NCI-H187 treated with DMSO at 0.1 percent for 48 hours (cell line): ENCODE results near the gene SLC9A2.

Experiments
- DNase-seq: peaks from one replicate; lab custom pipeline; 2025; lab: John Stamatoyannopoulos, UW

SLC9A2 gene

GRCh38 chr2:102618452-102619413 is 620 bp upstream of the SLC9A2 start:
- DNase-seq: no peak

DNA sequence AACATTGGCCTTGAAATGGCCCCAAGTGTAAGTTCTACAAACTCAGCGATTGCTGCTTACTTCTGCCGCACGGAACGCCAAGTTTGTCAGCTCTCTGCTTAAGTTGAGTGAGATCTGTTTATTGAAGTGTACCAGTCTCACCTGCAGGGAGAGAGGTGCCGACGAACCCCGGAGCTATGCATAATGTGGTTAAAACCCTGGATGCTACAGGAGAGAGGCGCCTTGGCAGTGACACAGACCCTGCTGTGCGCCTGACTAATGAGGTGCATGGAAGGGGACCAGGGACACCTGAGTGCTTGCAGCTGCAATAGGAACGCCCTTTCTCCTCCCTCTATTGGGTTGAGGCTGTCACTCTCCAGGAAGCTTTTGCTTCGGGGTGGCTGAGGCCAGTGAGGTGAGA is 979 bp downstream of the SLC9A2 start:
- DNase-seq: no peak

- DNase-seq: no peak
Measured at GRCh38 chr2:102621630-102622029, 2.3 kb downstream of the SLC9A2 start.

DNA sequence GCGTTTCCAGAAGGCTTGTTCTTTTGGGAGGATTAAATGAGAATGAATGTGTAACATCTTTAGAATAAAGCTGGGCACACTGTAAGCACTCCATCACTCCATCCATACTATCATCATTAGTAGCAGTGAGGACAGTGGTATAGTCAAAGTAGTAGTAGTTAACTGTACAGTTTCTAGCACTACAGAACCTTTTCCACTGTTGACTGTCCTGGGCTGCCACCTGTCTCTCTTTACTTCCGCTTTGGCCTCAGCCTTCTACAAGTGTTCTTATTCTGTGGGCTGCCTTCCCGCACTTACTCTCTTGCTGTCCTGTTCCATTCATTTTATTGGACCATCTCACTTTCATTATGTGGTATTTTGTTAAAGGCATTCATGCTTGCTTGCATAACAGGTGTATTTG is 3.3 kb downstream of the SLC9A2 start:
- DNase-seq: no peak

DNA sequence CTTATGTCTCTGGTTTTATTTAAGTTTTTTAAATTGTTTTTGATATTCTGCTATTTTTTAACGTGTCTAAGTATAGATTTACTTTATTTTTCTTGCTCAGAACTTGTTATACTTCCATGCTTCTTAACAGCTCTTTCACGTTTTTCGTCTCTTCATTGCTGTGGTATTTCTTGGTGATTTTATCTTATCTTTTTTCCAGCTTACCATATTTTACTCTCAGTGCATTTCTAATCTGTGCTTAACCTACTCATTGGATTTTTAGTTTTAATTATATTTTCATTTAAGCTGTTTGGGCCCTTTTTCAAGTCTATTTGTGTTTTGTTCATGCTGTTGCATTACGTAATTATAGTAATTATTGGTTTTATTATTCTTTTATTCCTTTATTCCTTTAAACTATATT is 11.1 kb downstream of the SLC9A2 start:
- DNase-seq: no peak

DNA sequence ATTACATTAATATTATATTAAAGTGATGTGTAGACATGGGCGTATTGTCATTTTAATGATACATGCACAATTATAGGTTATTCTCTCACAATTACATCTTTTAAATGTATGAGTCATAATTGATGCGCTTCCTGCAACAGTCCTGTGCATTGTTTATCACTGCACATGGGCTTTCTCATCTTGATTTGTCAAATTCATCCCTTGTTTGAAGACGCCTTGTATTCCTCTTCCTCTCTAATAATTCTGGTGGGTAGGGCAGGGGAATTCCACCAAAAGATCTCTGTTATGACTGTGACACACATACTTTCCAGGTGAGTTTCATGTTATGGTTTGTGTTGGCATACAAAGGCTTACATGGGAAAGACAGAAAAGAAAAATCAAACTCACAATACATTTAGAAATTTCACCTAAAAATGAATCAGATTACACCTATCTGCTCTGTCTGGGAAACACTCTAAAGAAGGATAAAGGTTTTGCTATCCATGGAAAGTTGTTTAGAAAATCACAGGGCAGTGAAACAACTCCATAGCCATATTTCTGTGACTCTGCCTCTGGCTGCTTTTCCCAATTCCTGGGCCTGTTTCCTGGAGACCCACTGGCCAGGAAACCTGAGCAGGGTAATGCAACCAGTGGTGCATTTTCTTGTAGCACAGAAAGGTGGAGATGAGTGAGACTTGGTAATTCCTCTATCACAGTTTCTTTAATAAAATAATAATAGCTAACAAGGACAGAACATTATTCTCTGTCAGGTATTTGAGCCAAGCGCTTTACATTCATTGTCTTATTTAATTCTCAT is 13.2 kb downstream of the SLC9A2 start:
- no peak for DNase-seq

- no peak for DNase-seq
Measured at GRCh38 chr2:102634831-102635241, 15.5 kb downstream of the SLC9A2 start.

DNA sequence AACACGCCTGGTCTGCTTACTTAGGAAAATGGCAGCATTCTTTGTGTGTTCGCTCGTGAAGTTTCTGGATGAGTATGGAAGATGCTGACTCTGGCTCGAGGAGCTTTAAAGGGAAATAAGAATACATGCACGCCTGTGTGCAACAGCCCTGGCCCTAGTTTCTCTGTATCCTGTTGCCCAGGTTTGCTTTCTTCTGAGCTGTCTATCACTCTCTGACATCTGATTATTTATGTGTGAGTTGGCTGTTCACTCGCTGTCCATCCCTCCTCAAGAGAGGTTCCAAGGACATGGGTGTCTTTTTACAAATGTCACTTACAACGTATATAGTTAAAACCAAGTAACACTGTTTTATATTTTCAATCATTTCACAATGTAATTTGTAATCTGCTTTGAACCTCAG is 16.0 kb downstream of the SLC9A2 start:
- no peak for DNase-seq

- DNase-seq: no peak
Measured at GRCh38 chr2:102636283-102636907, 17.0 kb downstream of the SLC9A2 start.

GRCh38 chr2:102637358-102637757 is 18.0 kb downstream of the SLC9A2 start:
- DNase-seq: no peak

DNA sequence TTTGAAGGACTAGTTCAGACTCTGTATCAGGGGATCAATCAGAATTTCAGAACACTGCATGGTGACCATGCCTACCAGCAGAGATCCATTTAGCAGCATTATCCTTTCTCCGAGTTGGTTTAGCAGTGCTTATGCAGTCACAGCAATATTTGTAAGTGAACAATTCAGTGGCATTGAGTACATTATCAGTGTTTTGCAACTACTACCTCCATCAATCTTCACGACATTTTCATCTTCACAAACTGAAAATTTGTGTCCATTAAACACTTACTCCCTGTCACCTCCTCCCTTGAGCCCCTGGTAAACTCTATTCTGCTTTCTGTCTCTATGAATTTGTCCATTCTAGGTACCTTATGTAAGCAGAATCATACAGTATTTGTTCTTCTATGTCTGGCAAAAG is 20.1 kb downstream of the SLC9A2 start:
- DNase-seq: no peak

DNA sequence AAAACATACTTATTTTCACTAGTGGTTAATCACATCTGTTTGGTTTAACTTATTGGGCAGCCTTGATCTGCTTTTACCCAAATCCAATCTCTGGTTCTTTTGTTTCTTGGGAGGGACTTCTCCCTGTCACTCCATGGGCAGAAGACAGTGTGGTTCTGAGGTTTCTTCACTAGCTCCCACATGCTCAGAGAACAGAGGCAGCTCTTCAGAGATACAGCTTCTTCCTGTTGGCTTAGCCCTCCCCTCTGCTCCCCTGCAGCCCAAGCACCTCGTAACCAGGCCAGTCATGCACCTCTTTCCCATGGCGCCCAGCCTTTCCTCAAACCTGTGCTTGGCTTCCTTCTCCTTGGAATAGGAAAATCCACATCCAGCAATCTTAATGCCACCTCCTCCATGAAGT is 32.8 kb downstream of the SLC9A2 start:
- no peak for DNase-seq

DNA sequence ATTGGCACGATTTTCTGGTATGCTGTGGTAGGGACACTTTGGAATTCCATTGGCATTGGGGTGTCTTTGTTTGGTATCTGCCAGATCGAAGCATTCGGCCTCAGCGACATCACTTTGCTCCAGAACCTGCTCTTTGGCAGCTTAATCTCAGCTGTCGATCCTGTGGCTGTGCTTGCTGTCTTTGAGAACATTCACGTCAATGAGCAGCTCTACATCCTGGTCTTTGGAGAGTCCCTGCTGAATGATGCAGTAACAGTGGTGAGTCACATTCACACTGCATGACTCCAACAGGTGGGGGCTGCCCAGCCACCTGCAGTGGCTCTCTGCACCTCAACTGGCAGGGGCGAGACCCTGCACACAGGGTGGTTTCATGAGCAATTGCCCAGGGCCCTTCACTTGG is 38.4 kb downstream of the SLC9A2 start:
- no peak for DNase-seq

GRCh38 chr2:102660070-102660469 is 40.7 kb downstream of the SLC9A2 start:
- no peak for DNase-seq

- DNase-seq: no peak
Measured at GRCh38 chr2:102660574-102660973, 41.2 kb downstream of the SLC9A2 start.

DNA sequence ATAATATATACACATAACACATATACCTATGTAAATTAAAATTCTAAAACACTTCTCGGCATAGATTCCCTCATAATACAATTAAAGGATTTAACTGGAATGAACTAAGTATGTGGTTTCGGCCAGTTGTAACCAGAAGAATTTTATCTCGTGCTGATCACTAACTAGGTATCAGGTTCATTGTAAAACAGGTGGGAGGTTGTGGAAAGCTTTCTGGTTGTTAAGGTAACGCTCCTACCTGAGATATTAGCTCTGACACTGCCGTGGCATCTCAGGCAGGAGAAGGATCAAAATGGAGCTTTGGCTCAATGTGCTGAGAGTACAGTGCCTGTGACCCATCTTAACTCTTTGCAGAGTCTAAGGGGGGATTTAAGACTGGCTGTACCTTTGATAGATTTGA is 42.5 kb downstream of the SLC9A2 start:
- DNase-seq: no peak

- no peak for DNase-seq
Measured at GRCh38 chr2:102662833-102663232, 43.5 kb downstream of the SLC9A2 start.

- DNase-seq: no peak
Measured at GRCh38 chr2:102663381-102663780, 44.0 kb downstream of the SLC9A2 start.

DNA sequence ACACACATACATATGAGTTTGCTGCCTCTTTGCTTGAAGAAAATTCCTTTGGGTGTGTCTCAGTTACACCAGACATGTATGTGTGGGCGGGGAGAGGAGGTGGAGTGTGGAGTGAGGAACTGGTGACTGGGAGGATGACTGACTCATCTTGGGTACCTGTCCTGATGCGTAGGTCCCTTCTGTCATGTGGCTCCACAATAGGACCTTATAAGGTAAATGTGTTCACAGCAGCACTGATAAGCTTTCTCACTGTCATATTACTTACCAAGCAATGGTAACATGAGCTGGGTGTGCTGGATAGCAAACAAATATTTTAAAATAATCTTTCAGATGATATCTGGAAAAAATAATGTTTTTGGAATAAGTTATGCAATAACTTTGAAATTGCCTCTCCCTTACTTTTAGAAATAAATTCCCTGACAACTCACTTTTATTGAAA is 45.1 kb downstream of the SLC9A2 start:
- DNase-seq: no peak

DNA sequence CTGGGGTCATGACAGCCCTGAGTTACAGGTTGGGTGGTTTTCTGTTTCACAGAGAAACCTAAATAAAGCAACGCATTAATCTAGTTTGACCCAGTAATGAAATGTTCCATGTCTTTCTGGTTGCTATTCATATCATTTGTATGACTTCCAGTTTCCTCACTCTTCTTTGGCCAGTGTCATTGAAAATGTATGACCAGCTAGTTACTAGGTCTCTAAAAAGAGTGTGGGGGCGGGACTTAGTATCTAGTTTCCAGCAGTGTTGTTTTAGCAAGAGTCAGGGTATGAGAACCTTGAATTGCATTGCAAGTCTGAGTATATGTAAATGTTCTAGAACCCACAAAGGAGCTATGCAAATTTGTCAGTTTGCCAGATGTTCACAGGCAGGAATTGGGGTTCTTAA is 47.7 kb downstream of the SLC9A2 start:
- DNase-seq: no peak

DNA sequence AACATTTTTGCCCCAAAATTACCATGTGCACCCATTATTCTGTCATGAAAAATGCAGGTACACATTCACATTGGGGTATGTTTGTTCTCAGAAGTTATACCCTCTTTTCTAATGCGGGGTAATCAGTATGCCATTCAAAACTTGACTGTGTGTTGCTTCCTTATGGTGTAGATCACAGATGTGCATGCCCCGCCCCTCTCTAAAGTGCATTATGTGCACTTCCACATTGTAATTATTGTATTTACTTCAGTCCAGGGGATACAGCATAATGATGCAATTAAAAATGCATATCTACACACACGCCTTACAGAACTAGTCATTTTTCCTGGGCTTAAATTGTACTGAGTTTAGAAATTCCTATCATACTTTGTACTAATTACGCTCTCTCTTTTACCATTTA is 48.8 kb downstream of the SLC9A2 start:
- no peak for DNase-seq

DNA sequence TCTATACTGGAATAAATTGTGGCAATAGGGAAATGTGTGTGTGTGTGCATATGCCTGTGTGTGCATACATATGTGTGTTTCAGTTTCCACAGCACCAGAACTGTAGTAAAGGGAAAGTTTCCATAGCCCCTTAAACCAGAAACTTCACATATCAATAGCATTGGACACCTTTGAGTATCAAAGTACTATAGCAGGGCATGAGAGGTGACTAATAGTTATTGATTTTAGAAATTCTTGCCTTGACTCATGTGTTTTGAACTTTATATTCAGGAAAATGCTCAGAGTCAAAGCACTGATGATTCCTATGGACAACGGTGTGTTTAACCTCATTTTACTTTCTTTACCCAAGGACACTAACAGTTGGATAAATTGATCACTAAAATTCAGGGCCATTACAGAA is 50.0 kb downstream of the SLC9A2 start:
- no peak for DNase-seq
